Measurements from ENCODE around the gene CDADC1. TPM values are rescaled to one million over a fixed set of nuclear protein-coding genes. Genes with fewer than 3 reads are reported as not detected.

The CDADC1 gene
- total RNA-seq, 1 donor from 2014 or later = 7.2 TPM

- H3K9me3 Mint-ChIP-seq (ENCODE audit: unreplicated experiment) = peaks cover 1% of the 10 kb centered on the region
- H3K27ac ChIP-seq (ENCODE audit: low read depth, low read length) = no peak overlapping the region
Measured at GRCh38 chr13:49319951-49320350, 72.2 kb downstream of the CDADC1 start.

GRCh38 chr13:49320975-49321374 is 73.2 kb downstream of the CDADC1 start:
- no peak overlapping the region for H2AFZ ChIP-seq (ENCODE audit: low read depth, low read length)
- DNase-seq (ENCODE audit: low read depth) = no peak
- peaks cover 8% of the 10 kb centered on the region for H3K36me3 Mint-ChIP-seq (ENCODE audit: low read depth, unreplicated experiment)
- no peaks in the 10 kb centered on the region for H3K79me2 ChIP-seq (ENCODE audit: insufficient read depth, low read length)
- no peak overlapping the region for H3K9ac ChIP-seq (ENCODE audit: low read length)
- no peak overlapping the region for H3K4me2 ChIP-seq (ENCODE audit: low read length)
- no peak overlapping the region for H3K27ac Mint-ChIP-seq (ENCODE audit: unreplicated experiment)
- H3K4me3 ChIP-seq (ENCODE audit: insufficient read depth, low read depth, low read length) = no peak overlapping the region
- FAIRE-seq = no peak
- H3K27ac ChIP-seq (ENCODE audit: low read depth, low read length) = no peak overlapping the region
- no peaks in the 10 kb centered on the region for H3K27me3 ChIP-seq (ENCODE audit: insufficient read depth, low read length)
- H3K27me3 Mint-ChIP-seq (ENCODE audit: low read depth, unreplicated experiment) = no peaks in the 10 kb centered on the region
- peaks cover 1% of the 10 kb centered on the region for H3K9me3 Mint-ChIP-seq (ENCODE audit: unreplicated experiment)
- peaks cover 13% of the 10 kb centered on the region for H3K4me1 Mint-ChIP-seq (ENCODE audit: low read depth, unreplicated experiment)
- no peaks in the 10 kb centered on the region for H3K36me3 ChIP-seq (ENCODE audit: insufficient read depth, low read length)
- TF ChIP-seq CTCF (IDR thresholded peaks at IDR 0.05; ENCODE audit: insufficient read depth, low read depth, low read length) = no peak
- no peak for TF ChIP-seq EZH2 (IDR thresholded peaks at IDR 0.05; ENCODE audit: insufficient read depth, low read length)
- H3K9me3 ChIP-seq (ENCODE audit: insufficient read depth, low read depth, low read length) = no peaks in the 10 kb centered on the region
- H4K20me1 ChIP-seq (ENCODE audit: insufficient read depth, low read length) = no peaks in the 10 kb centered on the region
- no peaks in the 10 kb centered on the region for H3K4me1 ChIP-seq (ENCODE audit: insufficient read depth, low read length)
- H3K4me3 Mint-ChIP-seq (ENCODE audit: unreplicated experiment) = no peak overlapping the region

More at GRCh38 chr13:49319951-49320350, 72.2 kb downstream of the CDADC1 start:
- Mint-ChIP-seq H3K4me3 (ENCODE audit: unreplicated experiment) (no peak overlapping the region), H3K27me3 (ENCODE audit: low read depth, unreplicated experiment) (no peaks in the 10 kb centered on the region), H3K36me3 (ENCODE audit: low read depth, unreplicated experiment) (peaks cover 6% of the 10 kb centered on the region), H3K27ac (ENCODE audit: unreplicated experiment) (no peak overlapping the region), H3K4me1 (ENCODE audit: low read depth, unreplicated experiment) (peaks cover 19% of the 10 kb centered on the region)
- Histone ChIP-seq H3K9ac (ENCODE audit: low read length) (no peak overlapping the region), H3K79me2 (ENCODE audit: insufficient read depth, low read length) (no peaks in the 10 kb centered on the region), H3K4me3 (ENCODE audit: insufficient read depth, low read depth, low read length) (no peak overlapping the region), H3K4me1 (ENCODE audit: insufficient read depth, low read length) (peaks cover 2% of the 10 kb centered on the region), H3K27me3 (ENCODE audit: insufficient read depth, low read length) (no peaks in the 10 kb centered on the region), H4K20me1 (ENCODE audit: insufficient read depth, low read length) (no peaks in the 10 kb centered on the region), H2AFZ (ENCODE audit: low read depth, low read length) (no peak overlapping the region), H3K36me3 (ENCODE audit: insufficient read depth, low read length) (no peaks in the 10 kb centered on the region), H3K9me3 (ENCODE audit: insufficient read depth, low read depth, low read length) (no peaks in the 10 kb centered on the region), H3K4me2 (ENCODE audit: low read length) (no peak overlapping the region)
- no peak for TF ChIP-seq CTCF (IDR thresholded peaks at IDR 0.05; ENCODE audit: insufficient read depth, low read depth, low read length)
- TF ChIP-seq EZH2 (IDR thresholded peaks at IDR 0.05; ENCODE audit: insufficient read depth, low read length) = no peak
- no peak for DNase-seq (ENCODE audit: low read depth)
- FAIRE-seq = no peak

DNA sequence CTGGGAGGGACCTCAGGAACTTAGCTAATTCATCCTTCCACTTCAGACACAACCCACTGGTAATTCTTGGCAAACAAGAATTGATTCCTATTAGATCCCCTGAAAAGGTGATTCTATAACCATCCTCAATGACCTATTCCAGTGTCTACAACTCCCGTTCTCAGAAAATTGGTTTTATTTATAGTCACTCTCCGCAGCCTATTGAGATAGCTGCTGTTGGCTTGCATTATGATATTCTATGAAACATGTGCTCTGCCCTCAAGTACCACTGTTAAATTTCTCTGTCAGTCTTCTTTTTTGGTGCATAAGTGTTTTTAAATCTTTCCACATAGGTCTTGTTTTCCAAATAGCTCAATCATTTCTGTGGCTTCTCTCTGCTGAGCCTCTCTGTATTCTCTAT is 75.0 kb downstream of the CDADC1 start:
- Mint-ChIP-seq H3K36me3 (ENCODE audit: low read depth, unreplicated experiment) (peaks cover 3% of the 10 kb centered on the region), H3K27ac (ENCODE audit: unreplicated experiment) (no peak overlapping the region), H3K4me3 (ENCODE audit: unreplicated experiment) (no peak overlapping the region), H3K4me1 (ENCODE audit: low read depth, unreplicated experiment) (peaks cover 10% of the 10 kb centered on the region), H3K9me3 (ENCODE audit: unreplicated experiment) (no peaks in the 10 kb centered on the region), H3K27me3 (ENCODE audit: low read depth, unreplicated experiment) (no peaks in the 10 kb centered on the region)
- Histone ChIP-seq H3K27ac (ENCODE audit: low read depth, low read length) (no peak overlapping the region), H3K4me3 (ENCODE audit: insufficient read depth, low read depth, low read length) (no peak overlapping the region), H4K20me1 (ENCODE audit: insufficient read depth, low read length) (no peaks in the 10 kb centered on the region), H3K27me3 (ENCODE audit: insufficient read depth, low read length) (no peaks in the 10 kb centered on the region), H3K4me2 (ENCODE audit: low read length) (no peak overlapping the region), H3K9me3 (ENCODE audit: insufficient read depth, low read depth, low read length) (no peaks in the 10 kb centered on the region), H3K9ac (ENCODE audit: low read length) (no peak overlapping the region), H2AFZ (ENCODE audit: low read depth, low read length) (no peak overlapping the region), H3K36me3 (ENCODE audit: insufficient read depth, low read length) (no peaks in the 10 kb centered on the region), H3K79me2 (ENCODE audit: insufficient read depth, low read length) (no peaks in the 10 kb centered on the region), H3K4me1 (ENCODE audit: insufficient read depth, low read length) (no peaks in the 10 kb centered on the region)
- FAIRE-seq (no peak), DNase-seq (ENCODE audit: low read depth) (no peak)
- no peak for TF ChIP-seq EZH2 (IDR thresholded peaks at IDR 0.05; ENCODE audit: insufficient read depth, low read length)
- TF ChIP-seq CTCF (IDR thresholded peaks at IDR 0.05; ENCODE audit: insufficient read depth, low read depth, low read length) = no peak
